ENCODE data around the gene RBM23. TPM values are rescaled to one million over a fixed set of nuclear protein-coding genes. Genes with fewer than 3 reads are reported as not detected.

The RBM23 gene
- total and polyA plus RNA-seq, 10 of the 15 experiments (the other 5 are each of a cell fraction or from before 2014, with no cell fraction given) = 54.0 to 72.6 (median 61.3) TPM

DNA sequence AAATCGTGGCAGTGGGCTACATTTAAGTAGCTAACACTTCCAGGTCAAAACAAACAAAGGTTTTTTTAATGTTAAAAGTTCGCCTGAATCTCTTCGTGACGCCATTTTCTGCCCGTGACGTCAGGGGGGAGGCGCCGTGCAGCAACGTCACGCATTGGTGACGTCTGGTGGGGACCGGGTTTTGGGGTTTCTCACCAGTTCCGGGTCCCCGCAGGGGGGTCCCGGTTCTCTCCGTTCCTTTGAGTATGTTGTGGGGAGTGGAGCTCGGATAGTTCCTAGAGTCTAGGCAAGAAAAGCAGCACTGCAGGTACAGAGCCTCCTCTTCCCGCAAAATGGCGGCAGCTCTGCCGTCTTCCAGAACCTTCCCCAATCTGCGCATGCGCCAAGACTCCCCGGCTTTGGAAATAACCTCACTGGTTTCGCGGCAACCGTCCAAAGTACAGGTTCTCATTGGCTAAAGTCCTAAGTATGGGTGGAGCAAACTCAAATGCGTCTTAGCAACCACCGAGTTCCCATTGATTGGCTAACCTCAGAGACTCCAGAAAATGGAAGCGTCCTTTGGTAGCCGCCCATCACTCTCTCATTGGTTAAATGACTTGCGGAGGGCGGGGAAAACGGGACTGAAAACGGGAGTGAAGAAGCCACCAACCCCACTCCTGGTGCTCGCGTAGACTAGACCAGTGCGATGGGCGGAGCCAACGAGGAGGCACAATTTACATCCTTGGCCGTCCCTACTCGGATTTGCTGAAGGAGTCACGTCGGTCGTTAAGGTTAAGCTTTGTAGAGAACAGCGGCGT is at the start of gene RBM23 (continued):
- TF ChIP-seq, protein P1, sequence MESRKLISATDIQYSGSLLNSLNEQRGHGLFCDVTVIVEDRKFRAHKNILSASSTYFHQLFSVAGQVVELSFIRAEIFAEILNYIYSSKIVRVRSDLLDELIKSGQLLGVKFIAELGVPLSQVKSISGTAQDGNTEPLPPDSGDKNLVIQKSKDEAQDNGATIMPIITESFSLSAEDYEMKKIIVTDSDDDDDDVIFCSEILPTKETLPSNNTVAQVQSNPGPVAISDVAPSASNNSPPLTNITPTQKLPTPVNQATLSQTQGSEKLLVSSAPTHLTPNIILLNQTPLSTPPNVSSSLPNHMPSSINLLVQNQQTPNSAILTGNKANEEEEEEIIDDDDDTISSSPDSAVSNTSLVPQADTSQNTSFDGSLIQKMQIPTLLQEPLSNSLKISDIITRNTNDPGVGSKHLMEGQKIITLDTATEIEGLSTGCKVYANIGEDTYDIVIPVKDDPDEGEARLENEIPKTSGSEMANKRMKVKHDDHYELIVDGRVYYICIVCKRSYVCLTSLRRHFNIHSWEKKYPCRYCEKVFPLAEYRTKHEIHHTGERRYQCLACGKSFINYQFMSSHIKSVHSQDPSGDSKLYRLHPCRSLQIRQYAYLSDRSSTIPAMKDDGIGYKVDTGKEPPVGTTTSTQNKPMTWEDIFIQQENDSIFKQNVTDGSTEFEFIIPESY (IDR thresholded peaks at IDR 0.05) = no peak
- TF ChIP-seq ZNF274 (IDR thresholded peaks at IDR 0.05; ENCODE audit: insufficient read depth, insufficient read length) (no peak), ASH2L (IDR thresholded peaks at IDR 0.05; ENCODE audit: borderline replicate concordance, low read depth) (no peak), CEBPB (IDR thresholded peaks at IDR 0.05; ENCODE audit: borderline replicate concordance in 1 of 2, low read depth in 2 of 2, low read length in 2 of 2) (no peak), NFYB (IDR thresholded peaks at IDR 0.05; ENCODE audit: insufficient read depth, low read depth, low read length) (peak; percentile 99), RAD21 (IDR thresholded peaks at IDR 0.05; ENCODE audit: insufficient read depth, low read depth, low read length) (no peak), FOXK2 (IDR thresholded peaks at IDR 0.05) (no peak), BHLHE40 (IDR thresholded peaks at IDR 0.05; ENCODE audit: borderline replicate concordance in 1 of 2, low read depth in 2 of 2, low read length in 1 of 2) (peak; percentile 33 to 56; a peak in 2 of 4 replicates), NR2C2 (IDR thresholded peaks at IDR 0.05; ENCODE audit: borderline replicate concordance, control insufficient read depth, insufficient read length, low read depth) (no peak), TAF1 (IDR thresholded peaks at IDR 0.05; ENCODE audit: borderline replicate concordance, low read depth, low read length) (peak; percentile 52; the same call in 1 of the 2 replicates), MYB (IDR thresholded peaks at IDR 0.05; ENCODE audit: borderline replicate concordance, low read depth, low read length) (no peak), SMAD5 (IDR thresholded peaks at IDR 0.05; ENCODE audit: low read depth) (peak; percentile 77)
- TF ChIP-seq, protein P2, sequence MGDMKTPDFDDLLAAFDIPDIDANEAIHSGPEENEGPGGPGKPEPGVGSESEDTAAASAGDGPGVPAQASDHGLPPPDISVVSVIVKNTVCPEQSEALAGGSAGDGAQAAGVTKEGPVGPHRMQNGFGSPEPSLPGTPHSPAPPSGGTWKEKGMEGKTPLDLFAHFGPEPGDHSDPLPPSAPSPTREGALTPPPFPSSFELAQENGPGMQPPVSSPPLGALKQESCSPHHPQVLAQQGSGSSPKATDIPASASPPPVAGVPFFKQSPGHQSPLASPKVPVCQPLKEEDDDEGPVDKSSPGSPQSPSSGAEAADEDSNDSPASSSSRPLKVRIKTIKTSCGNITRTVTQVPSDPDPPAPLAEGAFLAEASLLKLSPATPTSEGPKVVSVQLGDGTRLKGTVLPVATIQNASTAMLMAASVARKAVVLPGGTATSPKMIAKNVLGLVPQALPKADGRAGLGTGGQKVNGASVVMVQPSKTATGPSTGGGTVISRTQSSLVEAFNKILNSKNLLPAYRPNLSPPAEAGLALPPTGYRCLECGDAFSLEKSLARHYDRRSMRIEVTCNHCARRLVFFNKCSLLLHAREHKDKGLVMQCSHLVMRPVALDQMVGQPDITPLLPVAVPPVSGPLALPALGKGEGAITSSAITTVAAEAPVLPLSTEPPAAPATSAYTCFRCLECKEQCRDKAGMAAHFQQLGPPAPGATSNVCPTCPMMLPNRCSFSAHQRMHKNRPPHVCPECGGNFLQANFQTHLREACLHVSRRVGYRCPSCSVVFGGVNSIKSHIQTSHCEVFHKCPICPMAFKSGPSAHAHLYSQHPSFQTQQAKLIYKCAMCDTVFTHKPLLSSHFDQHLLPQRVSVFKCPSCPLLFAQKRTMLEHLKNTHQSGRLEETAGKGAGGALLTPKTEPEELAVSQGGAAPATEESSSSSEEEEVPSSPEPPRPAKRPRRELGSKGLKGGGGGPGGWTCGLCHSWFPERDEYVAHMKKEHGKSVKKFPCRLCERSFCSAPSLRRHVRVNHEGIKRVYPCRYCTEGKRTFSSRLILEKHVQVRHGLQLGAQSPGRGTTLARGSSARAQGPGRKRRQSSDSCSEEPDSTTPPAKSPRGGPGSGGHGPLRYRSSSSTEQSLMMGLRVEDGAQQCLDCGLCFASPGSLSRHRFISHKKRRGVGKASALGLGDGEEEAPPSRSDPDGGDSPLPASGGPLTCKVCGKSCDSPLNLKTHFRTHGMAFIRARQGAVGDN (IDR thresholded peaks at IDR 0.05) = peak; percentile 63
- TF ChIP-seq, protein P3, sequence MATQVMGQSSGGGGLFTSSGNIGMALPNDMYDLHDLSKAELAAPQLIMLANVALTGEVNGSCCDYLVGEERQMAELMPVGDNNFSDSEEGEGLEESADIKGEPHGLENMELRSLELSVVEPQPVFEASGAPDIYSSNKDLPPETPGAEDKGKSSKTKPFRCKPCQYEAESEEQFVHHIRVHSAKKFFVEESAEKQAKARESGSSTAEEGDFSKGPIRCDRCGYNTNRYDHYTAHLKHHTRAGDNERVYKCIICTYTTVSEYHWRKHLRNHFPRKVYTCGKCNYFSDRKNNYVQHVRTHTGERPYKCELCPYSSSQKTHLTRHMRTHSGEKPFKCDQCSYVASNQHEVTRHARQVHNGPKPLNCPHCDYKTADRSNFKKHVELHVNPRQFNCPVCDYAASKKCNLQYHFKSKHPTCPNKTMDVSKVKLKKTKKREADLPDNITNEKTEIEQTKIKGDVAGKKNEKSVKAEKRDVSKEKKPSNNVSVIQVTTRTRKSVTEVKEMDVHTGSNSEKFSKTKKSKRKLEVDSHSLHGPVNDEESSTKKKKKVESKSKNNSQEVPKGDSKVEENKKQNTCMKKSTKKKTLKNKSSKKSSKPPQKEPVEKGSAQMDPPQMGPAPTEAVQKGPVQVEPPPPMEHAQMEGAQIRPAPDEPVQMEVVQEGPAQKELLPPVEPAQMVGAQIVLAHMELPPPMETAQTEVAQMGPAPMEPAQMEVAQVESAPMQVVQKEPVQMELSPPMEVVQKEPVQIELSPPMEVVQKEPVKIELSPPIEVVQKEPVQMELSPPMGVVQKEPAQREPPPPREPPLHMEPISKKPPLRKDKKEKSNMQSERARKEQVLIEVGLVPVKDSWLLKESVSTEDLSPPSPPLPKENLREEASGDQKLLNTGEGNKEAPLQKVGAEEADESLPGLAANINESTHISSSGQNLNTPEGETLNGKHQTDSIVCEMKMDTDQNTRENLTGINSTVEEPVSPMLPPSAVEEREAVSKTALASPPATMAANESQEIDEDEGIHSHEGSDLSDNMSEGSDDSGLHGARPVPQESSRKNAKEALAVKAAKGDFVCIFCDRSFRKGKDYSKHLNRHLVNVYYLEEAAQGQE (IDR thresholded peaks at IDR 0.05; ENCODE audit: low read depth, low read length) = no peak
- TF ChIP-seq, protein P4, sequence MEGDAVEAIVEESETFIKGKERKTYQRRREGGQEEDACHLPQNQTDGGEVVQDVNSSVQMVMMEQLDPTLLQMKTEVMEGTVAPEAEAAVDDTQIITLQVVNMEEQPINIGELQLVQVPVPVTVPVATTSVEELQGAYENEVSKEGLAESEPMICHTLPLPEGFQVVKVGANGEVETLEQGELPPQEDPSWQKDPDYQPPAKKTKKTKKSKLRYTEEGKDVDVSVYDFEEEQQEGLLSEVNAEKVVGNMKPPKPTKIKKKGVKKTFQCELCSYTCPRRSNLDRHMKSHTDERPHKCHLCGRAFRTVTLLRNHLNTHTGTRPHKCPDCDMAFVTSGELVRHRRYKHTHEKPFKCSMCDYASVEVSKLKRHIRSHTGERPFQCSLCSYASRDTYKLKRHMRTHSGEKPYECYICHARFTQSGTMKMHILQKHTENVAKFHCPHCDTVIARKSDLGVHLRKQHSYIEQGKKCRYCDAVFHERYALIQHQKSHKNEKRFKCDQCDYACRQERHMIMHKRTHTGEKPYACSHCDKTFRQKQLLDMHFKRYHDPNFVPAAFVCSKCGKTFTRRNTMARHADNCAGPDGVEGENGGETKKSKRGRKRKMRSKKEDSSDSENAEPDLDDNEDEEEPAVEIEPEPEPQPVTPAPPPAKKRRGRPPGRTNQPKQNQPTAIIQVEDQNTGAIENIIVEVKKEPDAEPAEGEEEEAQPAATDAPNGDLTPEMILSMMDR (IDR thresholded peaks at IDR 0.05 in 2 of 3, conservative IDR thresholded peaks at IDR 0.05 in 1 of 3; ENCODE audit: control insufficient read depth in 2 of 3, extremely low read depth in 1 of 3, insufficient read depth in 1 of 3, low read depth in 3 of 3, low read length in 3 of 3) = no peak

All from GM12878 (cell line).